H9 (cell line): ENCODE results near the gene C10orf120. TPM values are rescaled to one million over a fixed set of nuclear protein-coding genes. Genes with fewer than 3 reads are reported as not detected.

Experiments
- DNase-seq: peaks from one replicate; pipeline ENCODE4 v3.0.0-alpha.2; 2017
- H2AFZ ChIP-seq: one replicate; pipeline ENCODE4 v1.6.1; 2013; ENCODE audit warnings: mild to moderate bottlenecking, low read length, control low read depth, moderate library complexity
- H2AK5ac ChIP-seq: 2 replicates; pipeline ENCODE4 v1.6.1; 2013; ENCODE audit warnings: low read length, control low read depth, mixed read lengths; ENCODE audit not compliant: insufficient read length
- H2BK120ac ChIP-seq: one replicate; pipeline ENCODE4 v1.6.1; 2013; ENCODE audit warnings: low read depth, mild to moderate bottlenecking, low read length, control low read depth, inconsistent platforms; ENCODE audit not compliant: poor library complexity, severe bottlenecking
- H2BK12ac ChIP-seq: 2 replicates; pipeline ENCODE4 v1.6.1; 2013; ENCODE audit warnings: low read length, control low read depth, mixed read lengths, low read depth; ENCODE audit not compliant: insufficient read length
- H2BK15ac ChIP-seq: 2 replicates; pipeline ENCODE4 v1.6.1; 2013; ENCODE audit warnings: low read depth, low read length, control low read depth
- H2BK20ac ChIP-seq: one replicate; pipeline ENCODE4 v1.6.1; 2013; ENCODE audit warnings: low read depth, mild to moderate bottlenecking, low read length, control low read depth, inconsistent platforms; ENCODE audit not compliant: poor library complexity, severe bottlenecking
- H2BK5ac ChIP-seq: 2 replicates; pipeline ENCODE4 v1.6.1; 2013; ENCODE audit warnings: low read length, control low read depth, mixed read lengths; ENCODE audit not compliant: insufficient read length
- H3K14ac ChIP-seq: 2 replicates; pipeline ENCODE4 v1.6.1; 2013; ENCODE audit warnings: low read length, control low read depth; ENCODE audit not compliant: insufficient read depth
- H3K18ac ChIP-seq: 2 replicates; pipeline ENCODE4 v1.6.1; 2013; ENCODE audit warnings: low read depth, mild to moderate bottlenecking, mixed read lengths, low read length, control low read depth; ENCODE audit not compliant: insufficient read length
- H3K23ac ChIP-seq: 2 replicates; pipeline ENCODE4 v1.6.1; 2013; ENCODE audit warnings: low read length, control low read depth, mixed read lengths, low read depth; ENCODE audit not compliant: insufficient read length
- H3K23me2 ChIP-seq: 2 replicates; pipeline ENCODE4 v1.6.1; 2013; ENCODE audit warnings: low read depth, mild to moderate bottlenecking, mixed read lengths, low read length, control low read depth; ENCODE audit not compliant: insufficient read length, poor library complexity, severe bottlenecking
- H3K27ac ChIP-seq: 2 replicates; pipeline ENCODE4 v1.5.1; 2013; ENCODE audit warnings: low read length, control low read depth, mixed read lengths, low read depth; ENCODE audit not compliant: insufficient read length
- H3K27me3 ChIP-seq: 2 replicates; pipeline ENCODE4 v1.6.1; 2013; ENCODE audit warnings: low read length, control low read depth, inconsistent platforms; ENCODE audit not compliant: insufficient read depth
- H3K4ac ChIP-seq: 2 replicates; pipeline ENCODE4 v1.6.1; 2013; ENCODE audit warnings: low read depth, mild to moderate bottlenecking, control low read depth, inconsistent platforms, low read length, moderate library complexity
- H3K4me1 ChIP-seq: 2 replicates; pipeline ENCODE4 v1.6.1; 2013; ENCODE audit warnings: low read length, control low read depth, inconsistent platforms; ENCODE audit not compliant: insufficient read depth
- H3K4me2 ChIP-seq: 2 replicates; pipeline ENCODE4 v1.6.1; 2013; ENCODE audit warnings: low read length, control low read depth, mixed read lengths; ENCODE audit not compliant: insufficient read length, insufficient read depth
- H3K56ac ChIP-seq: 2 replicates; pipeline ENCODE4 v1.6.1; 2013; ENCODE audit warnings: low read depth, mild to moderate bottlenecking, mixed read lengths, low read length, control low read depth; ENCODE audit not compliant: insufficient read length
- H3K79me1 ChIP-seq: 2 replicates; pipeline ENCODE4 v1.6.1; 2013; ENCODE audit warnings: low read depth, mild to moderate bottlenecking, moderate library complexity, low read length, control low read depth, inconsistent platforms; ENCODE audit not compliant: insufficient read depth, poor library complexity, severe bottlenecking
- H3K79me2 ChIP-seq: 2 replicates; pipeline ENCODE4 v1.6.1; 2013; ENCODE audit warnings: low read length, control low read depth, inconsistent platforms; ENCODE audit not compliant: insufficient read depth
- H3K9ac ChIP-seq: 2 replicates; pipeline ENCODE4 v1.6.1; 2013; ENCODE audit warnings: low read length, control low read depth, mixed read lengths; ENCODE audit not compliant: insufficient read length; ENCODE audit errors: extremely low read depth
- H3K9me3 ChIP-seq: one replicate; pipeline ENCODE4 v1.6.1; 2013; ENCODE audit warnings: low read depth, low read length, inconsistent platforms; ENCODE audit not compliant: control insufficient read depth
- H3T11ph ChIP-seq: one replicate; pipeline ENCODE4 v1.6.1; 2013; ENCODE audit warnings: mild to moderate bottlenecking, low read length, control low read depth, inconsistent platforms
- H4K20me1 ChIP-seq: one replicate; pipeline ENCODE4 v1.6.1; 2013; ENCODE audit not compliant: control insufficient read depth, insufficient read length, insufficient read depth
- H4K5ac ChIP-seq: 2 replicates; pipeline ENCODE4 v1.6.1; 2013; ENCODE audit warnings: low read depth, mild to moderate bottlenecking, mixed read lengths, low read length, control low read depth; ENCODE audit not compliant: insufficient read length
- H4K8ac ChIP-seq: replicated peaks from 2 replicates; pipeline ENCODE4 v1.6.1; 2013; ENCODE audit warnings: low read length, control low read depth, mixed read lengths, low read depth; ENCODE audit not compliant: insufficient read length
- H4K91ac ChIP-seq: 2 replicates; pipeline ENCODE4 v1.6.1; 2013; ENCODE audit warnings: low read depth, mild to moderate bottlenecking, moderate library complexity, mixed read lengths, low read length, control low read depth; ENCODE audit not compliant: insufficient read length
- H3K27ac Mint-ChIP-seq, 3 experiments: 2 replicates in 2 of 3; 3 replicates in 1 of 3; pipeline ENCODE4 v1.8.0; 2020 to 2021; ENCODE audit warnings: mixed read lengths in 3 of 3, mild to moderate bottlenecking in 1 of 3, moderate library complexity in 1 of 3
- H3K27me3 Mint-ChIP-seq: 2 replicates; pipeline ENCODE4 v1.8.0; 2021; ENCODE audit warnings: low read depth, mild to moderate bottlenecking, moderate library complexity, mixed read lengths
- H3K36me3 Mint-ChIP-seq, 3 experiments: 2 replicates in 2 of 3; 3 replicates in 1 of 3; pipeline ENCODE4 v1.8.0; 2020 to 2021; ENCODE audit warnings: low read depth in 3 of 3, mixed read lengths in 3 of 3; ENCODE audit not compliant: insufficient read depth in 1 of 3
- H3K4me1 Mint-ChIP-seq, 2 experiments: 2 replicates each; pipeline ENCODE4 v1.8.0; 2020; ENCODE audit warnings: mixed read lengths in 2 of 2
- H3K4me3 Mint-ChIP-seq, 2 experiments: 2 replicates in 1 of 2; 3 replicates in 1 of 2; pipeline ENCODE4 v1.8.0; 2020 to 2021; ENCODE audit warnings: mild to moderate bottlenecking in 2 of 2, mixed read lengths in 2 of 2, moderate library complexity in 1 of 2
- H3K9me3 Mint-ChIP-seq, 2 experiments: 2 replicates in 1 of 2; 3 replicates in 1 of 2; pipeline ENCODE4 v1.8.0; 2020; ENCODE audit warnings: mild to moderate bottlenecking in 2 of 2, mixed read lengths in 2 of 2, moderate library complexity in 1 of 2
- CTCF ChIP-seq: fragments of 200-600 bp; sonication (generic); conservative IDR thresholded peaks from 3 replicates; pipeline ENCODE4 v1.8.0; 2021; ENCODE audit warnings: antibody characterized with exemption, mild to moderate bottlenecking
- WGBS: extraction: QIAGEN DNeasy Blood & Tissue Kit; methylation state at CpG from one replicate; pipeline ENCODE4 v1.1.7; 2013; ENCODE audit warnings: missing lambda C conversion rate, low lambda C conversion rate, mixed read lengths; ENCODE audit not compliant: insufficient read length; ENCODE audit errors: extremely low coverage; 5-methylcytosine and 5-hydroxymethylcytosine counted together
- total RNA-seq: library from RNA; stranded (reverse); gene quantifications from 2 replicates; pipeline ENCODE4 v1.2.1, GENCODE V29; 2021

The C10orf120 gene
- total RNA-seq, 1 experiment from 2014 or later, result not detected

- Histone ChIP-seq H3K18ac (no peak overlapping the region), H3K56ac (no peak overlapping the region), H4K5ac (no peak overlapping the region), H2BK20ac (no peak overlapping the region), H4K20me1 (no peaks in the 10 kb centered on the region), H3K27ac (no peak overlapping the region), H3K4me1 (peaks cover 3% of the 10 kb centered on the region; the same call in 1 of the 2 replicates), H3K4me2 (no peak overlapping the region), H3K23me2 (no peaks in the 10 kb centered on the region), H3K14ac (no peak overlapping the region), H3K9me3 (no peaks in the 10 kb centered on the region), H4K91ac (no peak overlapping the region), H3K79me2 (no peaks in the 10 kb centered on the region), H3K23ac (no peak overlapping the region), H3K27me3 (no peaks in the 10 kb centered on the region), H2AK5ac (no peak overlapping the region), H2BK5ac (no peak overlapping the region), H2AFZ (no peak overlapping the region), H3K4ac (no peak overlapping the region), H4K8ac (no peak overlapping the region), H3K79me1 (no peaks in the 10 kb centered on the region), H3T11ph (no peak overlapping the region), H3K9ac (no peak overlapping the region), H2BK120ac (no peak overlapping the region), H2BK15ac (no peak overlapping the region), H2BK12ac (no peak overlapping the region)
- peak; percentile 50; the same call in 2 of the 3 replicates for TF ChIP-seq CTCF
- Mint-ChIP-seq H3K36me3 (no peaks in the 10 kb centered on the region), H3K27me3 (no peaks in the 10 kb centered on the region), H3K27ac (no peak overlapping the region), H3K9me3 (no peaks in the 10 kb centered on the region), H3K4me3 (no peak overlapping the region), H3K4me1 (peaks cover 8 to 15% of the 10 kb centered on the region in 2 experiments; a peak in 3 of 4 replicates)
- peak; percentile 43 for DNase-seq
- no CpG with 5 or more reads among the region's 2 CpGs for WGBS
These were observed 29.8 kb downstream of the C10orf120 start for GRCh38 chr10:122669842-122670241.
